ENCODE data around the gene ARHGEF28. TPM values are rescaled to one million over a fixed set of nuclear protein-coding genes. Genes with fewer than 3 reads are reported as not detected.

Gene ARHGEF28
- total RNA-seq, 1 experiment from 2014 or later, result 0.57 TPM

GRCh38 chr5:73928476-73929070 is 302.6 kb downstream of the ARHGEF28 start:
- Histone ChIP-seq H3K14ac (ENCODE audit: insufficient read depth, low read length) (no peak overlapping the region), H2BK5ac (ENCODE audit: insufficient read length, low read length) (no peak overlapping the region), H4K8ac (replicated peaks; ENCODE audit: insufficient read length, low read depth, low read length) (no peak overlapping the region), H4K5ac (ENCODE audit: insufficient read length, low read depth, low read length) (no peak overlapping the region), H3K4ac (ENCODE audit: low read depth, low read length) (no peak overlapping the region), H3K9ac (ENCODE audit: extremely low read depth, insufficient read length, low read length) (no peak overlapping the region), H3K4me1 (ENCODE audit: insufficient read depth, low read length) (no peaks in the 10 kb centered on the region), H3K23ac (ENCODE audit: insufficient read length, low read depth, low read length) (no peak overlapping the region), H3K4me2 (ENCODE audit: insufficient read depth, insufficient read length, low read length) (no peak overlapping the region), H3K79me1 (ENCODE audit: insufficient read depth, low read depth, low read length, poor library complexity, severe bottlenecking) (no peaks in the 10 kb centered on the region), H2BK15ac (ENCODE audit: low read depth, low read length) (no peak overlapping the region), H3K9me3 (ENCODE audit: control insufficient read depth, low read depth, low read length) (no peaks in the 10 kb centered on the region), H3K23me2 (ENCODE audit: insufficient read length, low read depth, low read length, poor library complexity, severe bottlenecking) (no peaks in the 10 kb centered on the region), H3K79me2 (ENCODE audit: insufficient read depth, low read length) (no peaks in the 10 kb centered on the region), H4K91ac (ENCODE audit: insufficient read length, low read depth, low read length) (no peak overlapping the region), H3K27ac (ENCODE audit: insufficient read length, low read depth, low read length) (no peak overlapping the region), H2BK20ac (ENCODE audit: low read depth, low read length, poor library complexity, severe bottlenecking) (no peak overlapping the region), H2AK5ac (ENCODE audit: insufficient read length, low read length) (no peak overlapping the region), H3T11ph (ENCODE audit: low read length) (no peak overlapping the region), H4K20me1 (ENCODE audit: control insufficient read depth, insufficient read depth, insufficient read length) (no peaks in the 10 kb centered on the region), H3K56ac (ENCODE audit: insufficient read length, low read depth, low read length) (no peak overlapping the region), H3K27me3 (ENCODE audit: insufficient read depth, low read length) (no peaks in the 10 kb centered on the region), H2BK120ac (ENCODE audit: low read depth, low read length, poor library complexity, severe bottlenecking) (no peak overlapping the region), H2AFZ (ENCODE audit: low read length) (no peak overlapping the region), H2BK12ac (ENCODE audit: insufficient read length, low read depth, low read length) (no peak overlapping the region), H3K18ac (ENCODE audit: insufficient read length, low read depth, low read length) (no peak overlapping the region)
- H3K27me3 Mint-ChIP-seq (ENCODE audit: low read depth), result no peaks in the 10 kb centered on the region
- DNase-seq, result no peak
- no peaks in the 10 kb centered on the region for H3K9me3 Mint-ChIP-seq
- H3K4me3 Mint-ChIP-seq, result no peak overlapping the region
- TF ChIP-seq CTCF (conservative IDR thresholded peaks at IDR 0.05), result no peak
- no peak overlapping the region for H3K27ac Mint-ChIP-seq
- H3K4me1 Mint-ChIP-seq, result no peaks in the 10 kb centered on the region
- WGBS (ENCODE audit: extremely low coverage, insufficient read length, low lambda C conversion rate), result no CpG with 5 or more reads among the region's 7 CpGs
- no peaks in the 10 kb centered on the region for H3K36me3 Mint-ChIP-seq (ENCODE audit: insufficient read depth in 1 of 3, low read depth in 3 of 3)
